Left renal cortex interstitium (tissue), 4 donors: Measurements from ENCODE around the gene OR5AP2. TPM values are rescaled to one million over a fixed set of nuclear protein-coding genes. Genes with fewer than 3 reads are reported as not detected.
"Not testable (repeated sequence)": the region's sequence is repeated elsewhere in the genome, so short reads cannot be mapped to it uniquely, and the experiment has no call there.

Experiments used
- DNase-seq, 4 donors: peaks; one replicate each; pipeline ENCODE4 v3.0.0-alpha.2; 2013; ENCODE audit warnings: low read depth in 4 of 4, low spot score in 2 of 4, missing footprints in 1 of 4
- polyA plus RNA-seq, 4 donors: library from polyadenylated mRNA; unstranded; fragments of 120-200 nt; gene quantifications; one replicate each; pipeline ENCODE4 v1.2.1, GENCODE V29; 2013; ENCODE audit not compliant: insufficient read length in 4 of 4

The OR5AP2 gene
- polyA plus RNA-seq: not detected

GRCh38 chr11:56642339-56642738 is at the start of gene OR5AP2:
TSS of gene OR5AP2 (minus strand) at chr11:56642439. CDS start at chr11:56642439, 0 bp downstream.
- no peak for DNase-seq

GRCh38 chr11:56691179-56691578 is 48.9 kb upstream of the OR5AP2 start:
- DNase-seq: not testable (repeated sequence)

- DNase-seq: no peak
These were observed 46.4 kb upstream of the OR5AP2 start for GRCh38 chr11:56688554-56689100.

GRCh38 chr11:56670984-56671383 is 28.7 kb upstream of the OR5AP2 start:
- no peak for DNase-seq

GRCh38 chr11:56663386-56663785 is 21.1 kb upstream of the OR5AP2 start, which contains the start of gene OR5AR1:
TSS of gene OR5AR1 (plus strand) at chr11:56663686. CDS start at chr11:56663686, 0 bp downstream.
- DNase-seq: no peak

GRCh38 chr11:56659755-56660154 is 17.5 kb upstream of the OR5AP2 start:
- DNase-seq: no peak

- DNase-seq: no peak
These were observed 4.7 kb downstream of the OR5AP2 start for GRCh38 chr11:56637500-56637899.

GRCh38 chr11:56636861-56637260 is 5.4 kb downstream of the OR5AP2 start:
- DNase-seq: no peak

- DNase-seq: no peak
These were observed 9.9 kb downstream of the OR5AP2 start for GRCh38 chr11:56632329-56632728.

GRCh38 chr11:56625946-56626345 is 16.3 kb downstream of the OR5AP2 start:
- no peak for DNase-seq

- peak in 2 of 4 donors; percentile 1 to 15 for DNase-seq
These were observed 17.6 kb downstream of the OR5AP2 start for GRCh38 chr11:56624661-56625110.

- no peak for DNase-seq
These were observed 31.1 kb downstream of the OR5AP2 start for GRCh38 chr11:56611174-56611573.

GRCh38 chr11:56592088-56592717 is 50.0 kb downstream of the OR5AP2 start:
- DNase-seq: not testable (repeated sequence)

Other genes with a start within 250 kb of the OR5AP2 start
- gene OR5AL1, start 229.7 kb downstream of the OR5AP2 start, polyA plus RNA-seq: not detected
- not detected for gene OR5M3, start 169.1 kb downstream of the OR5AP2 start, polyA plus RNA-seq
- gene OR5M8, start 151.1 kb downstream of the OR5AP2 start, polyA plus RNA-seq: not detected
- gene OR5M11, start 99.2 kb downstream of the OR5AP2 start, polyA plus RNA-seq: not detected
- gene OR5M10, start 64.7 kb downstream of the OR5AP2 start, polyA plus RNA-seq: not detected
- gene OR5M1, start 27.6 kb downstream of the OR5AP2 start, polyA plus RNA-seq: not detected
- gene OR5AR1, start 21.2 kb upstream of the OR5AP2 start, polyA plus RNA-seq: not detected
- gene OR9G1, start 56.7 kb upstream of the OR5AP2 start, polyA plus RNA-seq: not detected
- not detected for gene OR9G4, start 106.3 kb upstream of the OR5AP2 start, polyA plus RNA-seq